Midbrain (tissue), 1 donor: ENCODE measurements around the gene ITGA5.
"Not testable (repeated sequence)": the region's sequence is repeated elsewhere in the genome, so short reads cannot be mapped to it uniquely, and the experiment has no call there.

Experiments used
- DNase-seq: peaks from one replicate; lab custom pipeline; 2025; lab: John Stamatoyannopoulos, UW

Gene ITGA5

GRCh38 chr12:54371328-54372112 is 47.5 kb downstream of the ITGA5 start:
- DNase-seq: peak; percentile 47

GRCh38 chr12:54370171-54370730 is 48.8 kb downstream of the ITGA5 start:
- peak; percentile 82 for DNase-seq

GRCh38 chr12:54369597-54370131 is 49.4 kb downstream of the ITGA5 start:
- no peak for DNase-seq

GRCh38 chr12:54368709-54369596 is 50.1 kb downstream of the ITGA5 start:
- DNase-seq: peak; percentile 90

GRCh38 chr12:54368025-54368708 is 50.9 kb downstream of the ITGA5 start:
- no peak for DNase-seq

- no peak for DNase-seq
Measured at GRCh38 chr12:54364413-54364812, 54.7 kb downstream of the ITGA5 start, which contains the start of gene GPR84. GPR84 (minus strand) TSS chr12:54364486; CDS start chr12:54363851, 635 bp downstream.

- DNase-seq: no peak
Measured at GRCh38 chr12:54363618-54364017, 55.4 kb downstream of the ITGA5 start.

GRCh38 chr12:54363047-54363446 is 56.0 kb downstream of the ITGA5 start:
- no peak for DNase-seq

GRCh38 chr12:54360717-54361456 is 58.2 kb downstream of the ITGA5 start:
- DNase-seq: peak; percentile 81

GRCh38 chr12:54359762-54360351 is 59.2 kb downstream of the ITGA5 start:
- no peak for DNase-seq

GRCh38 chr12:54358945-54359761 is 59.9 kb downstream of the ITGA5 start:
- DNase-seq: peak; percentile 99

GRCh38 chr12:54358191-54358944 is 60.7 kb downstream of the ITGA5 start:
- peak; percentile 66 for DNase-seq

- no peak for DNase-seq
Measured at GRCh38 chr12:54357506-54358190, 61.4 kb downstream of the ITGA5 start.

GRCh38 chr12:54356951-54357356 is 62.1 kb downstream of the ITGA5 start:
- DNase-seq: no peak

GRCh38 chr12:54356228-54356627 is 62.8 kb downstream of the ITGA5 start:
- DNase-seq: no peak

- DNase-seq: no peak
Measured at GRCh38 chr12:54355104-54355815, 63.8 kb downstream of the ITGA5 start.

GRCh38 chr12:54354271-54354670 is 64.8 kb downstream of the ITGA5 start:
- not testable (repeated sequence) for DNase-seq
